ENCODE measurements around the gene SERTAD2.
A peak's percentile ranks its signal among the peaks of the same experiment; 100 is the strongest.

SERTAD2 gene

DNA sequence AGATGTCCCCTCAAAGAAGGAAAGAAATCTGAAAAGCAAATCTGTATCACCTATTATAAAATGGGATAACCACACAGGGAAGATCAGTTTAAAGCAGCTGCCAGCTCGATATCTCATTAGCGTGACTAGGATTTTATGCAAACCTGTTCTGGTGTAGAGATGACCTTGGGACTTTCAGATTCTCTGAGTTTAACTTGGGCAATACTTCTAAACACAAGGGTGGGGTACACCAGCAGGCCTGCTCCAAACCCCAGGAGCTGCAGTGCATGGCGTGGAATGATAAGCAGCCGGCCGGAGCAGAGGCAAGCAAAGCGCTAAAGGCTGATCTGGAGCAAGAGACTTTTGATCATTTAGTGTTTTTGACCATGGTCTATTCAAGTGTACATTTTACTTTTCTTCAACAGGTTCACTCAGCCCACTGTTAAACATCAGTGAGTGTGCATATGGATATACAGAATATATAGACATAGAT is 4.7 kb downstream of the SERTAD2 start:
- DNase-seq (ENCODE audit: low read depth, low spot score), result no peak

DNA sequence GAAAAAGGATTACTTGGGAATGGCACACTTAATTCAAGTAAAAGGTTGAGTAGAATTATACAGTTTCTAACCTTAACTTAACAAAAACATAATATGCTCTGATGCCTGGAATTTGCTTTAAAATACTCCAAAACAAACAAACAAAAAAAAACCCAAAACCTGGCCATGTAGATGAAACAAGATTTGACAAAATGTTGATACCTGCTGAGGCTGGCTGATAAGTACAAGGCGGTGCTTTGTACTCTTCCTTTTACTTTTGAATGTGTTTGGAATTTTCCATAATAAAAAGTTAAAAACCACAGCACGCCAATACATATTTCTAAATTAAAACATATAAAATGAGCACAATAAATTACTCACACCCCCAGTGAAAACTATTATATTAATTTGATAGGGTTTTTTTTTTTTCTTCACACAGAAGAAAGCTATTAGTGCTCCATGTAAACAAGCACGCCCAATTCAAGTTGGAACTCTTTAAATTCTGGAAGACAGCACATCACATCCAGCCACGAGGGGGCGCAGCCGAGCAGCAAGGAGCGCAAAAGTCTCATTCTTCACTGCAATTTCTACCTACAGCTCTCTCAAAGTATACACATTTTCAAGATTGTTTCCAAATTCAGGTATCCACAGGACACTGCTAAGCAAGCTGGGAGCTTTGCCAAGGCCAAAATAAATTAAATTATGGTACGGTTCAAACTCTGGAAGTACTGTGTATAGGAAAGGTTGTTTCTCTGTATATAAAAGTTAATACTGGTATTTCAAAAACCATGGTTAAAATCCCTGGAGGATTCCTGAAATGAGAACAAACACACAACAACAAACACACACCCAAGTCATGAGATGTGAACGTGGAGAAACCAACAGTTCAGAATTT is 7.5 kb downstream of the SERTAD2 start:
- no peak for DNase-seq (ENCODE audit: low read depth, low spot score)

- peak; percentile 74 for DNase-seq (ENCODE audit: low read depth, low spot score)
Measured at GRCh38 chr2:64644458-64645382, 9.0 kb downstream of the SERTAD2 start.

GRCh38 chr2:64643838-64644457 is 9.8 kb downstream of the SERTAD2 start:
- DNase-seq (ENCODE audit: low read depth, low spot score), result no peak

GRCh38 chr2:64641599-64641998 is 12.1 kb downstream of the SERTAD2 start:
- no peak for DNase-seq (ENCODE audit: low read depth, low spot score)

GRCh38 chr2:64640153-64641044 is 13.3 kb downstream of the SERTAD2 start:
- DNase-seq (ENCODE audit: low read depth, low spot score), result no peak

GRCh38 chr2:64639691-64640090 is 14.0 kb downstream of the SERTAD2 start:
- DNase-seq (ENCODE audit: low read depth, low spot score), result no peak

DNA sequence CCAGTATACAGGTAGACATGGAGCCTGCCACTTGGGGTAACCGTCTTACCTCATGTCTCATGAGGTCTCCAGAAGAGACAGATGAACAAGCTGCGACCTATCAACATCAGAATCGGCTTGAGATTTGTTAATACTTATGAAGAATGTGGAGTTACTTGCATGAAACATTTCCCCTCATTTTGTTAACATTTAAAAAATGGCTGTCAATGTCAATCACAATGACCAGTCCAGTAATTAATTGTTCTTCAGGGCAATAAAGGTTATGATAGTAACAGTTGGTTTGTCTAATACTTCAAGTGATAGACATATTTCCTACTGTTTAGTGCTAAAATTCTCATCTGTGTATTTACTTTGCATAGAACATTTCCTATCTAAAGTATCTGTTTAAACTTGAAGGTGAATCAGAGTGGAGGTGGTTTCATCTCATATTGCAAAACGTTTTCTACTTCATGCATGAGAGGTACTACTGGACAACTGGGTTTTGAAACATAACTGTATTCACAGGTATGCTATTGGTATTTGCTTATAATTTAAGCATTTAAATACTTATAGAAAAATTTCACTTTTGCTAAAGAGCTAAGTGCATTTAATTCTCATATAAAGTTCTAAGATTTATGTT is 15.1 kb downstream of the SERTAD2 start:
- no peak for DNase-seq (ENCODE audit: low read depth, low spot score)

DNA sequence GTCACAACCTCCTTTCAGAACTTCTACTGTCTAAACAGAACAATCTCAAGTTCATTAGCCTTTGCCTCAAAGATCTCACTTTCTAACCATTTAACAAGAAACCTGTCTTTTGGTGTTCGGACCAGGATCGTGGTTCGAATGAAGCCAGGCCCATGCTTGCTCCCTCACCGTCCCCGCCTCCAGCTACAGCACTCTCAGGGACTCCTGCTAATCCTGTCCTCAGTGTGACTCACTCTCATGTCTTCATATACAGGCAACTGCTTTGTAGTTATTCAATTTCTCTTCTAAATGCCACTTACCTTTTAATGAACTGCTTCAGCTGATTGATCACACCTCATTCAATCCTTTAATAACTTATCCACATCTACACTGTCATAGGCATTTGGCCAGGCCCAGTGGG is 15.8 kb downstream of the SERTAD2 start:
- DNase-seq (ENCODE audit: low read depth, low spot score), result no peak

- DNase-seq (ENCODE audit: low read depth, low spot score), result no peak
Measured at GRCh38 chr2:64637000-64637635, 16.6 kb downstream of the SERTAD2 start.

DNA sequence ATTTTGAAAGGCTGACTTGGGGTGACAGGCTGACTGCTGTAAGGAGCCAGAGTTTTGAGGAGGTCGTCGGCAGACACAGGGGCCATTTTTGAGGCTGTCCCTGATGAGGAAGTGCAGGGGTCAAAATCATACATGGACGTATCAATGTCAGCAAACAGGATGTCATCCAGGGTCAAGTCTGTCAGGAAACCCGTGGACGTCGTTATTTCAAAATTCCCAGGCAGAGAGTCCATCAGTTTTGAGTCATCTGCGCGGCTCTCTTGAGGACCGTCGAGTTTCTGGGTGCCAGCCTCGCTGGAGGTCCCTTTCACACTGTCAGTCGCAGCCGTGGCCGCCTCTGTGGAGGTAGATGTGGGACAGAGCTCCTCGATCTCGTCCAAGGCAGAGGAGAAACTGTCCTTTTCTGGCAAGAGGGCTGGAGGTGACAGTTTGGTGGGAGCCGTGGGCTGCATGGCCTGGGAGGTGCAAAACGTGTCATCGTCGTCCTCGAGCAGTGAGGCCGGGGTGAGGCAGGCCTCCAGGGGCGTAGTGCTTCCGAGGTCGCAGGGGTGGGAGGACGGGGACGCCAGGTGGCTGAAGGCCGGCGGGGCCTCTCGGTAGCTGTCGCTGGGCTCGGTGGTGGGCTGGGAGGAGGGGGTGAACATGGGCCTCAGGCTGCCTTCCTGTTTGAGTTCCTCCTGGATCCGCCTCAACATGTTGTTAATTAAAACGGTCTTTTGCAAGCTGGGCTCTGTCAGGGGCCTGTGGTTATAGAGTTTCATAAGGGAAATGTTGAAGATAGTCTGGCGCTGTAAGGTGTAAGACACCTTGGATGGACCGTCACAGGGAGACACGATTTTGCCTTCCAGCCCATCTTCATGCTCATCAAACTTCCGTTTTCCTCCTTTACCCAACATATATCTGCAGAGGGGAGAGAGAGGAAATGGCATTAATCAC is 17.5 kb downstream of the SERTAD2 start:
- DNase-seq (ENCODE audit: low read depth, low spot score), result no peak

GRCh38 chr2:64634345-64635267 is 19.1 kb downstream of the SERTAD2 start:
- DNase-seq (ENCODE audit: low read depth, low spot score), result no peak

DNA sequence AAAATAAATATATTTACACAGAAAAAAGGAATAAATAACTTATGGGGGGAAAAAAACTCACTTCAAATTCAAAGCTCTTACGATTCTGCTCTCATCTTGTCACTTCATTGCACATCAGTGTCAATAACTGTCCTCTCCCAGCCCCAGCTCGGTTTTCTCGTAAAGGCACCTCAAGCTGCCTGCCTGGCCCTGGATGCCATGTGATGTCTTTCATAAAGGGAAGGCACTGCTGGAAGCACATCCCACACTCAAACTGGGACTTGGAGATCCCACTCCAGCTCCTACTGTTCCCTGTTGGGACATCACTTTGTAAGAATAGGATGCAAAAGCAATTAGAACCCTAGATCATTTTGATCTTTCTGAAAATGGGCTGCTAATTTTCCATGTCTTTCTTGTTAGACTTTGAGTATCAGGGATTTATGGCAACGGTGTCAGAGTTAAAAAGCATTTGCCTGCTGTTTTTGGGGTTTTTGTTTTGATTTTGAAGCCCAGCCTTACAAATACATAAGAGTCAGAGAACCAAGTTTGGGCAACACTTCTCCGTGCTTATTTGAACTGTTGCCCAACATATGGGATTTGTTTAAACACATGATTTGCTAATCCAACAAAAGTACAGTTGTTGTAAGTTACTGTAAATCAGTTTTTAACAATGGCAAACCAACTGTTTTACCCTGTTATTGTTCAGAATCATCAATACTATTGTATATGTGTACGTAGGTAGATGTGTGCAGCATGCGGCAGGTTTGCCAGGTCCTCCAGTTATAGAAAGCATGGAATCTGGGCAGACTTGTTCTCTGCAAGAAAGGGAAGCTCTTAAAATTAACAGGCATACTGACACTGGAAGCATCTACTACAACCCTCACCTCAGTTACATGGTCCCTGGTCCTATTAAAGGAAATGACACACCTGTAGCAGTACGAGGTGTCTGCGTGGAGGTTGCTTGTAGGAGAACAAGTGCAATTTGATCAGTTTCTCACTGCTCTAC is 20.6 kb downstream of the SERTAD2 start:
- DNase-seq (ENCODE audit: low read depth, low spot score), result no peak

DNA sequence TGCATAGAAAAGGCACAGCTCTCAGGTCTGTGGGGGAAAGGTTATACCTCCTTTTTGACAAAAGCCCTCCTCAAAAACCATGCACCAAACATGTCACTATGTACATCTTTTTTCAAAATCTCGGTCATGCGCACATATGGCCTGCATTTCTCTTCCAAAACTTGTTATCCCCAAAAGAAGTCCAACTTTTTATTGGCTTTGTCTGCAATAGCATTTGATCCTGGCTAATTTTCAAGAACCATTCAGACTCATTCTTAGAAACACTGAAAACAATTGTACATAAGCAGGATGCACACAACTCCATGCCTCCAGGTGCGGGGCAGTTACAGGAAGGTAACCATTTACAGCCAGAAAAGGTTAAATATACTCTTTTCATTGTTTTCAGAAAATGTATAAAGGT is 21.9 kb downstream of the SERTAD2 start:
- no peak for DNase-seq (ENCODE audit: low read depth, low spot score)

GRCh38 chr2:64630752-64631151 is 23.0 kb downstream of the SERTAD2 start:
- DNase-seq (ENCODE audit: low read depth, low spot score), result no peak

GRCh38 chr2:64629875-64630274 is 23.8 kb downstream of the SERTAD2 start:
- no peak for DNase-seq (ENCODE audit: low read depth, low spot score)

All from iPS DF 19.7 (cell line).